Thyroid gland (tissue), 4 donors: ENCODE measurements around the gene PIP5KL1.

Source experiments
- POLR2A ChIP-seq, 2 donors: fragments of 450-650 bp; IDR thresholded peaks; one replicate each; pipeline ENCODE4 v1.6.1; 2017; ENCODE audit warnings: antibody characterized with exemption in 2 of 2, mild to moderate bottlenecking in 2 of 2, moderate library complexity in 1 of 2
- TF ChIP-seq, protein P1 (sequence below), 6 experiments: fragments of 200-600 bp in 3 of 6; fragments of 450-650 bp in 3 of 6; sonication (generic) in 3 of 6; IDR thresholded peaks; one replicate each; pipeline ENCODE4 v1.5.1; 2016 to 2019; ENCODE audit warnings: antibody characterized with exemption in 6 of 6, mild to moderate bottlenecking in 2 of 6, inconsistent platforms in 1 of 6, moderate library complexity in 1 of 6

DNA sequence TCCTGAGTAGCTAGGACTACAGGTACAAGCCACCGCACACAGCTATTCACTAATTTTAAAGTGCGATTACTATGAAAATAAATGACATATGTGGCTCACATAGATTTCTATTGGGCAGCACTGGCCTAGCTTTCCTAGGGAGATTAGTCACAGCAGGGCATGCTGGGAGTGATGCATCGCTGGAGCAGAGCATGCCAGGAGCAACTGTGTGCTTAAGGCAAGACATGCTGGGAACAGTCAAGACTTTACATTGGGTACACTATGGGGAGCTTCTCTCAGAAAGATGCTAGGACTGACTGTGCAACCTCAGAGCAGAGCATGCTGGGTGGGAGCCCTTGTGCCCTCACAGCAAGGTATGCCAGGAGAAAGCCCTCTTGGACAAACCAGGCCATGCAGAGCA, 40.5 kb downstream of the PIP5KL1 start:
- TF ChIP-seq, protein P1, sequence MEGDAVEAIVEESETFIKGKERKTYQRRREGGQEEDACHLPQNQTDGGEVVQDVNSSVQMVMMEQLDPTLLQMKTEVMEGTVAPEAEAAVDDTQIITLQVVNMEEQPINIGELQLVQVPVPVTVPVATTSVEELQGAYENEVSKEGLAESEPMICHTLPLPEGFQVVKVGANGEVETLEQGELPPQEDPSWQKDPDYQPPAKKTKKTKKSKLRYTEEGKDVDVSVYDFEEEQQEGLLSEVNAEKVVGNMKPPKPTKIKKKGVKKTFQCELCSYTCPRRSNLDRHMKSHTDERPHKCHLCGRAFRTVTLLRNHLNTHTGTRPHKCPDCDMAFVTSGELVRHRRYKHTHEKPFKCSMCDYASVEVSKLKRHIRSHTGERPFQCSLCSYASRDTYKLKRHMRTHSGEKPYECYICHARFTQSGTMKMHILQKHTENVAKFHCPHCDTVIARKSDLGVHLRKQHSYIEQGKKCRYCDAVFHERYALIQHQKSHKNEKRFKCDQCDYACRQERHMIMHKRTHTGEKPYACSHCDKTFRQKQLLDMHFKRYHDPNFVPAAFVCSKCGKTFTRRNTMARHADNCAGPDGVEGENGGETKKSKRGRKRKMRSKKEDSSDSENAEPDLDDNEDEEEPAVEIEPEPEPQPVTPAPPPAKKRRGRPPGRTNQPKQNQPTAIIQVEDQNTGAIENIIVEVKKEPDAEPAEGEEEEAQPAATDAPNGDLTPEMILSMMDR (IDR thresholded peaks at IDR 0.05), result no peak
- TF ChIP-seq POLR2A (IDR thresholded peaks at IDR 0.05), result no peak
